Activated T-helper 1 cell treated with Interleukin-2 at 50 U/mL for 16 hours (primary cell): ENCODE measurements around the gene EFCAB14.
"Not testable (repeated sequence)": the region's sequence is repeated elsewhere in the genome, so short reads cannot be mapped to it uniquely, and the experiment has no call there.

ENCODE experiments used
- DNase-seq: peaks from one replicate; pipeline ENCODE4 v3.0.0-alpha.2; 2020; ENCODE audit warnings: low read depth

EFCAB14 gene

GRCh38 chr1:46682064-46682463 lies 36.9 kb downstream of the EFCAB14 start:
- no peak for DNase-seq

- DNase-seq: no peak
These were observed 37.4 kb downstream of the EFCAB14 start for GRCh38 chr1:46681333-46682034.

GRCh38 chr1:46679789-46680573 lies 38.9 kb downstream of the EFCAB14 start:
- DNase-seq: no peak

- DNase-seq: no peak
These were observed 41.6 kb downstream of the EFCAB14 start for GRCh38 chr1:46677339-46677738.

- no peak for DNase-seq
These were observed 42.4 kb downstream of the EFCAB14 start for GRCh38 chr1:46676531-46676930.

GRCh38 chr1:46675549-46676314 lies 43.2 kb downstream of the EFCAB14 start:
- no peak for DNase-seq

- no peak for DNase-seq
These were observed 45.1 kb downstream of the EFCAB14 start for GRCh38 chr1:46673749-46674182.

- DNase-seq: no peak
These were observed 46.2 kb downstream of the EFCAB14 start for GRCh38 chr1:46672696-46673095.

GRCh38 chr1:46671554-46671953 lies 47.4 kb downstream of the EFCAB14 start, which contains the start of gene TEX38:
Gene TEX38 (plus strand): TSS chr1:46671854. CDS start chr1:46671935, 81 bp downstream.
- no peak for DNase-seq

GRCh38 chr1:46670134-46670533 lies 48.8 kb downstream of the EFCAB14 start:
- DNase-seq: no peak

GRCh38 chr1:46667782-46668760 lies 50.8 kb downstream of the EFCAB14 start, which contains the start of gene ATPAF1:
Gene ATPAF1 (minus strand): TSS chr1:46668364. CDS start chr1:46668322, 42 bp downstream.
- peak; percentile 46 for DNase-seq

GRCh38 chr1:46665983-46666382 lies 52.9 kb downstream of the EFCAB14 start:
- DNase-seq: no peak

GRCh38 chr1:46662919-46663318 lies 56.0 kb downstream of the EFCAB14 start:
- not testable (repeated sequence) for DNase-seq

- DNase-seq: not testable (repeated sequence)
These were observed 58.8 kb downstream of the EFCAB14 start for GRCh38 chr1:46660116-46660515.

GRCh38 chr1:46659307-46659870 lies 59.5 kb downstream of the EFCAB14 start:
- DNase-seq: no peak

GRCh38 chr1:46657775-46658174 lies 61.1 kb downstream of the EFCAB14 start:
- DNase-seq: no peak

- no peak for DNase-seq
These were observed 62.3 kb downstream of the EFCAB14 start for GRCh38 chr1:46656643-46657042.

- no peak for DNase-seq
These were observed 63.1 kb downstream of the EFCAB14 start for GRCh38 chr1:46655848-46656247.

- DNase-seq: not testable (repeated sequence)
These were observed 64.2 kb downstream of the EFCAB14 start for GRCh38 chr1:46654698-46655097.

GRCh38 chr1:46654012-46654411 lies 64.9 kb downstream of the EFCAB14 start:
- no peak for DNase-seq
